Panc1 (cell line): Measurements from ENCODE around the gene OSBPL10. TPM values are rescaled to one million over a fixed set of nuclear protein-coding genes. Genes with fewer than 3 reads are reported as not detected.

ENCODE experiments used
- ATAC-seq: fragments of 200-7000 bp; cut with Tn5 transposase; 2 replicates; pipeline ENCODE4 v1.9.1; 2020; ENCODE audit warnings: mild to moderate bottlenecking, moderate library complexity
- BruUV-seq: library from RNA; stranded (reverse); fragments of 400-500 nt; replicated peaks from 2 replicates; lab custom pipeline; 2021; lab: Mats Ljungman, UMichigan
- CTCF ChIA-PET: fragments of 300-600 bp; sonication (Branson Sonifier 250); formaldehyde crosslinking; loops from one replicate; lab custom pipeline; 2022; ENCODE audit warnings: antibody characterized with exemption; lab: Charles Lee
- POLR2A ChIA-PET: fragments of 300-600 bp; sonication (Branson Sonifier 250); formaldehyde crosslinking; loops from one replicate; lab custom pipeline; 2022; ENCODE audit warnings: antibody characterized with exemption; lab: Charles Lee
- DNase-seq: peaks from one replicate; pipeline ENCODE4 v3.0.0-alpha.2; 2010; ENCODE audit warnings: low read depth, low spot score
- H3K27ac ChIP-seq: 2 replicates; pipeline ENCODE4 v1.5.1; 2011; ENCODE audit warnings: mild to moderate bottlenecking, low read length, inconsistent platforms
- H3K27me3 ChIP-seq: fragments of 200-500 bp; sonication (Bioruptor generic); 2 replicates; pipeline ENCODE4 v1.6.0; 2014; ENCODE audit warnings: low read length, inconsistent platforms; ENCODE audit not compliant: control insufficient read depth, insufficient read depth
- H3K36me3 ChIP-seq: fragments of 200-500 bp; sonication (Bioruptor generic); 2 replicates; pipeline ENCODE4 v1.5.1; 2014; ENCODE audit warnings: inconsistent platforms, mild to moderate bottlenecking, low read length, moderate library complexity; ENCODE audit not compliant: control insufficient read depth, insufficient read depth
- H3K4me1 ChIP-seq: 2 replicates; pipeline ENCODE4 v1.5.1; 2011; ENCODE audit warnings: inconsistent platforms, mild to moderate bottlenecking, low read length, moderate library complexity; ENCODE audit not compliant: control insufficient read depth, insufficient read depth
- H3K4me3 ChIP-seq, 2 experiments: 2 replicates each; pipeline ENCODE4 v1.5.1; 2011 to 2012; ENCODE audit warnings: low read depth in 2 of 2, low read length in 2 of 2, mild to moderate bottlenecking in 2 of 2, inconsistent platforms in 1 of 2, moderate library complexity in 1 of 2
- H3K9me3 ChIP-seq: fragments of 200-500 bp; sonication (Bioruptor generic); 2 replicates; pipeline ENCODE4 v1.5.1; 2014; ENCODE audit warnings: low read depth, mild to moderate bottlenecking, inconsistent platforms, low read length, moderate library complexity; ENCODE audit not compliant: control insufficient read depth, insufficient read depth
- POLR2AphosphoS5 ChIP-seq: IDR thresholded peaks from 2 replicates; pipeline ENCODE4 v1.6.1; 2012; ENCODE audit warnings: mild to moderate bottlenecking, low read depth, low read length, moderate library complexity
- REST ChIP-seq, 2 experiments: IDR thresholded peaks; 2 replicates each; pipeline ENCODE4 v1.6.1; 2011 to 2012; ENCODE audit warnings: low read depth in 2 of 2, control low read depth in 1 of 2, low read length in 1 of 2, mild to moderate bottlenecking in 1 of 2, moderate library complexity in 1 of 2; ENCODE audit not compliant: insufficient read depth in 1 of 2
- SIN3A ChIP-seq: IDR thresholded peaks from 2 replicates; pipeline ENCODE4 v1.6.1; 2012; ENCODE audit warnings: low read depth, mild to moderate bottlenecking, low read length, moderate library complexity, borderline replicate concordance; ENCODE audit not compliant: insufficient read depth
- TCF7L2 ChIP-seq: IDR thresholded peaks from 2 replicates; pipeline ENCODE4 v1.6.1; 2011; ENCODE audit warnings: mild to moderate bottlenecking, low read depth, low read length, inconsistent platforms
- in situ Hi-C: cut with HindIII; loops from 2 replicates; pipeline ENCODE4 v1.10.0; 2016; ENCODE audit warnings: low sequenced_read_pairs, low pct_unique_long_range_greater_than_20kb
- intact Hi-C: fragments of 100-400 bp; cut with micrococcal nuclease; formaldehyde crosslinking; loops from one replicate; pipeline ENCODE4 v1.10.0; 2022; ENCODE audit not compliant: unreplicated experiment
- total RNA-seq: library from RNA; stranded (reverse); gene quantifications from one replicate; pipeline ENCODE4 v1.2.1, GENCODE V29; 2021; ENCODE audit not compliant: unreplicated experiment
- TF ChIP-seq, protein P1 (sequence below): fragments of 450-650 bp; IDR thresholded peaks from 2 replicates; pipeline ENCODE4 v1.5.1; 2017; ENCODE audit warnings: mild to moderate bottlenecking

Gene OSBPL10
- total RNA-seq, 1 experiment from 2014 or later = 88.1 TPM

- H3K4me3 ChIP-seq = no peak overlapping the region
- no peaks in the 10 kb centered on the region; the same call in 1 of the 2 replicates for H3K36me3 ChIP-seq
- TF ChIP-seq SIN3A (no peak), POLR2AphosphoS5 (no peak), TCF7L2 (no peak)
- ChIA-PET CTCF (no interaction called here), POLR2A (no interaction called here)
- in situ Hi-C loops = no loop called here
- H3K4me1 ChIP-seq = no peaks in the 10 kb centered on the region; the same call in 1 of the 2 replicates
- no peaks in the 10 kb centered on the region for H3K27me3 ChIP-seq
- intact Hi-C loops = no loop called here
- DNase-seq (no peak), ATAC-seq (no peak)
- no peak overlapping the region for H3K27ac ChIP-seq
- no TSS peak for BruUV-seq
- H3K9me3 ChIP-seq = no peaks in the 10 kb centered on the region
Observed at GRCh38 chr3:31848911-31849310, 132.2 kb downstream of the OSBPL10 start.

- in situ Hi-C loops = no loop called here
- no peak for ATAC-seq
- CTCF ChIA-PET = no interaction called here
Observed at GRCh38 chr3:31848163-31848818, 132.8 kb downstream of the OSBPL10 start.

DNA sequence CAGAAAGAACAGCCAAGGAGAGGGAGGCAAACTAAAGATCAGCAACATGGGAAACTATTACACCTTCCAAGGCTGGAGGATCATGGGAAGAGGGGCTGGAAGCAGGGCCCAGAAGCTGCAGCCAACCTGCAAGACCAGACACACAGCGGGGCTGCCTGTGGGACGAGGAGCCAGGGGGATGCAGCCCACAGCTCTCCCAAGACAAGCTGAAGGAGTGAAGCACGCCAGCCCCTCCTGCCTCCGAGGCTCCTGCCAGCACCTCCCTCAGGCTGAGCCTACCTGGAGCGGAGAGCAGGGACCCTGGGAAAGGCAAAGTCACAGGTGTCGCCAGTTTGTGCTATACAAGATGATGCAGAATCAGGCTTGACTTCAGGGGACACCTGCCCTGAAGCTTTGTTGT is 133.3 kb downstream of the OSBPL10 start:
- Histone ChIP-seq H3K4me3 (no peak overlapping the region), H3K4me1 (no peaks in the 10 kb centered on the region; the same call in 1 of the 2 replicates), H3K27me3 (no peaks in the 10 kb centered on the region), H3K36me3 (no peaks in the 10 kb centered on the region; the same call in 1 of the 2 replicates), H3K9me3 (no peaks in the 10 kb centered on the region), H3K27ac (no peak overlapping the region)
- no TSS peak for BruUV-seq
- POLR2A ChIA-PET = no interaction called here
- ATAC-seq (no peak), DNase-seq (no peak)
- TF ChIP-seq TCF7L2 (no peak), REST (IDR thresholded peaks at IDR 0.05; ENCODE audit: insufficient read depth in 1 of 2, low read depth in 2 of 2, low read length in 1 of 2) (no peak), SIN3A (no peak), POLR2AphosphoS5 (no peak)
- TF ChIP-seq, protein P1, sequence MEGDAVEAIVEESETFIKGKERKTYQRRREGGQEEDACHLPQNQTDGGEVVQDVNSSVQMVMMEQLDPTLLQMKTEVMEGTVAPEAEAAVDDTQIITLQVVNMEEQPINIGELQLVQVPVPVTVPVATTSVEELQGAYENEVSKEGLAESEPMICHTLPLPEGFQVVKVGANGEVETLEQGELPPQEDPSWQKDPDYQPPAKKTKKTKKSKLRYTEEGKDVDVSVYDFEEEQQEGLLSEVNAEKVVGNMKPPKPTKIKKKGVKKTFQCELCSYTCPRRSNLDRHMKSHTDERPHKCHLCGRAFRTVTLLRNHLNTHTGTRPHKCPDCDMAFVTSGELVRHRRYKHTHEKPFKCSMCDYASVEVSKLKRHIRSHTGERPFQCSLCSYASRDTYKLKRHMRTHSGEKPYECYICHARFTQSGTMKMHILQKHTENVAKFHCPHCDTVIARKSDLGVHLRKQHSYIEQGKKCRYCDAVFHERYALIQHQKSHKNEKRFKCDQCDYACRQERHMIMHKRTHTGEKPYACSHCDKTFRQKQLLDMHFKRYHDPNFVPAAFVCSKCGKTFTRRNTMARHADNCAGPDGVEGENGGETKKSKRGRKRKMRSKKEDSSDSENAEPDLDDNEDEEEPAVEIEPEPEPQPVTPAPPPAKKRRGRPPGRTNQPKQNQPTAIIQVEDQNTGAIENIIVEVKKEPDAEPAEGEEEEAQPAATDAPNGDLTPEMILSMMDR = no peak
- intact Hi-C loops (no loop called here), in situ Hi-C loops (no loop called here)
- CTCF ChIA-PET = no interaction called here

More at GRCh38 chr3:31848163-31848818, 132.8 kb downstream of the OSBPL10 start:
- no peak for DNase-seq
- Histone ChIP-seq H3K27me3 (no peaks in the 10 kb centered on the region), H3K4me3 (no peak overlapping the region), H3K27ac (no peak overlapping the region), H3K9me3 (no peaks in the 10 kb centered on the region), H3K36me3 (no peaks in the 10 kb centered on the region; the same call in 1 of the 2 replicates), H3K4me1 (no peaks in the 10 kb centered on the region; the same call in 1 of the 2 replicates)
- intact Hi-C loops = no loop called here
- POLR2A ChIA-PET = no interaction called here
- no TSS peak for BruUV-seq
- no peak for TF ChIP-seq SIN3A
- TF ChIP-seq TCF7L2 = no peak
- no peak for TF ChIP-seq POLR2AphosphoS5
